CD8-positive, alpha-beta memory T cell (primary cell): ENCODE measurements around the gene MRPL23. TPM values are rescaled to one million over a fixed set of nuclear protein-coding genes. Genes with fewer than 3 reads are reported as not detected.

Experiments used
- CTCF ChIA-PET: fragments of 350-600 bp; sonication (Branson Sonifier 250); formaldehyde crosslinking; loops from one replicate; lab custom pipeline; 2021; ENCODE audit warnings: antibody characterized with exemption; lab: Charles Lee
- POLR2A ChIA-PET: fragments of 350-600 bp; sonication (Branson Sonifier 250); formaldehyde crosslinking; loops from one replicate; lab custom pipeline; 2021; ENCODE audit warnings: antibody characterized with exemption; lab: Charles Lee
- DNase-seq, 5 donors: peaks; one replicate each; pipeline versions ENCODE4 v3.0.0 to v3.0.0-alpha.2; 2020 to 2022; ENCODE audit warnings: mixed read lengths in 1 of 5
- H3K27ac ChIP-seq: one replicate; pipeline ENCODE4 v1.7.0; 2013; ENCODE audit warnings: low read depth, mild to moderate bottlenecking, low read length, moderate library complexity
- H3K27me3 ChIP-seq: 2 replicates; pipeline ENCODE4 v1.7.0; 2013; ENCODE audit warnings: low read length, mild to moderate bottlenecking; ENCODE audit not compliant: insufficient read depth, poor library complexity, severe bottlenecking
- H3K36me3 ChIP-seq: 2 replicates; pipeline ENCODE4 v1.7.0; 2013; ENCODE audit warnings: mild to moderate bottlenecking, low read length, moderate library complexity; ENCODE audit not compliant: insufficient read depth
- H3K4me1 ChIP-seq: 2 replicates; pipeline ENCODE4 v1.7.0; 2013; ENCODE audit warnings: mild to moderate bottlenecking, low read length, moderate library complexity; ENCODE audit not compliant: insufficient read depth
- H3K4me3 ChIP-seq: 2 replicates; pipeline ENCODE4 v1.7.0; 2013; ENCODE audit warnings: mild to moderate bottlenecking, low read length
- H3K9me3 ChIP-seq: 2 replicates; pipeline ENCODE4 v1.7.0; 2013; ENCODE audit warnings: mild to moderate bottlenecking, low read length
- H3K27ac Mint-ChIP-seq, 8 donors: one replicate each; pipeline ENCODE4 v1.8.0; 2020 to 2021; ENCODE audit warnings: mixed read lengths in 8 of 8, mild to moderate bottlenecking in 6 of 8, inconsistent platforms in 3 of 8, moderate library complexity in 3 of 8
- H3K27me3 Mint-ChIP-seq, 2 donors: one replicate each; pipeline ENCODE4 v1.8.0; 2020 to 2021; ENCODE audit warnings: mixed read lengths in 2 of 2, mild to moderate bottlenecking in 1 of 2, moderate library complexity in 1 of 2
- H3K36me3 Mint-ChIP-seq, 3 donors: one replicate each; pipeline ENCODE4 v1.8.0; 2020 to 2021; ENCODE audit warnings: mixed read lengths in 3 of 3, inconsistent platforms in 1 of 3, mild to moderate bottlenecking in 1 of 3
- H3K4me1 Mint-ChIP-seq, 3 donors: one replicate each; pipeline ENCODE4 v1.8.0; 2020 to 2021; ENCODE audit warnings: mixed read lengths in 3 of 3, inconsistent platforms in 1 of 3, mild to moderate bottlenecking in 1 of 3
- H3K4me3 Mint-ChIP-seq, 7 donors: one replicate each; pipeline ENCODE4 v1.8.0; 2020 to 2021; ENCODE audit warnings: mixed read lengths in 7 of 7, mild to moderate bottlenecking in 6 of 7, moderate library complexity in 4 of 7, inconsistent platforms in 2 of 7
- H3K9me3 Mint-ChIP-seq, 5 donors: one replicate each; pipeline ENCODE4 v1.8.0; 2020 to 2022; ENCODE audit warnings: mixed read lengths in 5 of 5, mild to moderate bottlenecking in 3 of 5, moderate library complexity in 2 of 5, inconsistent platforms in 1 of 5
- polyA plus RNA-seq: library from polyadenylated mRNA; unstranded; fragments of 300-500 nt; fragmentation: Illumina TruSeq; gene quantifications from one replicate; pipeline ENCODE4 v1.2.3, GENCODE V29; 2021
- total RNA-seq, 2 experiments: library from RNA; stranded (reverse); gene quantifications; one replicate each; pipeline ENCODE4 v1.2.3, GENCODE V29; 2021

The MRPL23 gene
- total and polyA plus RNA-seq, 3 experiments from 2014 or later: 9.3 to 129 (median 127) TPM

DNA sequence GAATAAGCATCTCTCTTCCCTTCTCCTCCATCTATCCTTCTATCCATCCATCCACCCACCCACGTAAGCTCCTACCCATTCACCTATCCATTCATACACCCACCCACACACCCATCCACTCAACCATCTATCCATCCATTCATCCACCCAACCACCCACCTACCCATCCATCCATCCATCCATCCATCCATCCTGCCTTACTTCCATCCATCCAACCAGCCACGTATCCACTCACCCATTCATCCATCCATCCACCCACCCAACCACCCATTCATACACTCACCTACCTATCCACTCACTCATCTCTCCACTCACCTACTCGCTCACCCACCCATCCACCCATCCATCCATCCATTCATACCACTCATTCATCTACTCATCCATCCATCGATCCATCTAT, 14.5 kb upstream of the MRPL23 start:
- CTCF ChIA-PET: no interaction called here
- DNase-seq: peak in 1 of 5 donors; percentile 19
- no peaks in the 10 kb centered on the region for H3K27me3 ChIP-seq
- H3K27ac ChIP-seq: no peak overlapping the region
- Mint-ChIP-seq H3K36me3 (peaks cover 0 to 2% (median 0%) of the 10 kb centered on the region in 3 donors), H3K4me1 (peaks cover 4 to 5% (median 4%) of the 10 kb centered on the region in 3 donors), H3K4me3 (no peak overlapping the region), H3K27me3 (peaks cover 3 to 7% of the 10 kb centered on the region in 2 donors), H3K27ac (no peak overlapping the region), H3K9me3 (peaks cover 0 to 1% (median 0%) of the 10 kb centered on the region in 5 donors)
- POLR2A ChIA-PET: no interaction called here
- H3K9me3 ChIP-seq: no peaks in the 10 kb centered on the region
- H3K4me3 ChIP-seq: no peak overlapping the region
- no peaks in the 10 kb centered on the region for H3K4me1 ChIP-seq
- H3K36me3 ChIP-seq: no peaks in the 10 kb centered on the region

DNA sequence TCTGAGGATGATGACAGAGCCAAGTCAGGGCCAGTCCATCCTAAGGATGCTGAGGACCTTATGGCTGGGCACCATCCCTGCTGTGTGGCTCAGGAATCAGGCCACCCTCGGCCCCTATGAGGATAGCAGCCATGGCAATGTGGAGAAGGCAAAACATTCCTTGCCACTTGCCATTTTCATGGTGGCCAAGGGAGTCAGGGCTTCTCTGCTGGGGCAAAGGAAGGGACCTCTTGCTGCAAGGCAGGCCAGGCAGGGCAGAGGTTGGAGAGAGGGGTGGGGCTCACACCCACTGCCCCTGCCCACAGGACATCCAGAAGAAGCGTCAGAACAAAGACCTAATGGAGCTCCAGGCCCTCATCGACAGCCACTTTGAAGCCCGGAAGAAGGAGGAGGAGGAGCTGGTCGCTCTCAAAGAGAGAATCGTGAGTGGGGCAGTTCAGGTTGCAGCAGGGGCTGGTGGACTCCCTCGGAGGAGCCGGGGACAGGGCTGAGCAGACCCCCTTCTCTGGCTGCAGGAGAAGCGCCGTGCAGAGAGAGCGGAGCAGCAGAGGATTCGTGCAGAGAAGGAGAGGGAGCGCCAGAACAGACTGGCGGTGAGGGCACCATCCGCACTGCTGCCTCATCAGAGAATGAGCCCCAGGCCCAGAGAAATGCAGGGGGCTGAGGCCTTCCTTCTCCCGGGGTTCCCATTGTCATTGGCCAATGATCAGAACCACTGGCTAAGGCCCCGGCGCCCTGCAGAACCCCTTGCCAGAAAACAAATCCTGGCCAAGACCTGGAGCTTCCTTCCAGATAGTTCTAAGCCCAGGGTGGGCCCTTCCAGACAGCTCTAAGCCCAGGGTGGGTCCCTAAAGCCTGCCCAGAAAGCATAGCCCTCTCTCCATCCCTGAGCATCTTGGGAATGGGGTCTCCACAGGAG, 13.5 kb upstream of the MRPL23 start:
- no peaks in the 10 kb centered on the region for H3K27me3 ChIP-seq
- Mint-ChIP-seq H3K36me3 (peaks cover 0 to 2% (median 0%) of the 10 kb centered on the region in 3 donors), H3K4me3 (no peak overlapping the region), H3K4me1 (peaks cover 4 to 5% (median 4%) of the 10 kb centered on the region in 3 donors), H3K27me3 (peaks cover 3 to 7% of the 10 kb centered on the region in 2 donors), H3K27ac (peak overlapping the region in 1 of 8 donors; percentile 44), H3K9me3 (peaks cover 0 to 1% (median 0%) of the 10 kb centered on the region in 5 donors)
- POLR2A ChIA-PET: no interaction called here
- no peak overlapping the region for H3K27ac ChIP-seq
- DNase-seq: peak in 1 of 5 donors; percentile 19
- H3K36me3 ChIP-seq: no peaks in the 10 kb centered on the region
- no peaks in the 10 kb centered on the region for H3K4me1 ChIP-seq
- no peaks in the 10 kb centered on the region for H3K9me3 ChIP-seq
- H3K4me3 ChIP-seq: no peak overlapping the region
- CTCF ChIA-PET: interaction anchor here (3.0 kb wide), 1 partner anchor 100 kb away, joined by 10 read pairs; the partner anchor contains the start of gene SYT8

DNA sequence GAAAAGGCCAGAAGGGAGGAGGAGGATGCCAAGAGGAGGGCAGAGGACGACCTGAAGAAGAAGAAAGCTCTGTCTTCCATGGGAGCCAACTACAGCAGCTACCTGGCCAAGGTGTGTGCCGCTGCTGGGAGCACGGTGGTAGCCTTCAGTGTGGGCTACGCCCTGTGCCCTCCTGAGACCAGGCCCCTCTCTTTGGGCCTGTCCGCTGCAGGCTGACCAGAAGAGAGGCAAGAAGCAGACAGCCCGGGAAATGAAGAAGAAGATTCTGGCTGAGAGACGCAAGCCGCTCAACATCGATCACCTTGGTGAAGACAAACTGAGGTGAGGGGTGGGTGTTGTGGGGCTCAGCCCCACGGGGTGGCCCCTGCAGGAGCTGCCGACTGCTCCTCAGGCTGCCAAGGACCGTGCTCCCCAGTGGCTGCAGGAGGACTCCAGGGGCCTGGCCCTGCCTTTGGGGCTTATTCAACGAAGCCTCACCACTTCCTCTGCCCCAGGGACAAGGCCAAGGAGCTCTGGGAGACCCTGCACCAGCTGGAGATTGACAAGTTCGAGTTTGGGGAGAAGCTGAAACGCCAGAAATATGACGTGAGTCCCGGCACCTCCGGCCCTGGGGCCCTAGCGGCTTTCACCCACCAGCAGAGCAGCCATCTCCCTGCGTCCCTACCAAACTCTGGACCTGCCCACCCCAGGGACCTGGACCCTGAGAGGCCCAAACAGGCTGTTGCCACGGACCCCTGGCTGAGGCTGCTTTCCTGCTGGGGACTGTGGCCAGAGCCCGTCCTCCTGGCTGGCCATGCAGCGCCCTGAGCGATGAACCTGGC, 12.6 kb upstream of the MRPL23 start:
- DNase-seq: peak in 1 of 5 donors; percentile 30
- Mint-ChIP-seq H3K9me3 (peaks cover 0 to 1% (median 0%) of the 10 kb centered on the region in 5 donors), H3K36me3 (peaks cover 0 to 2% (median 0%) of the 10 kb centered on the region in 3 donors), H3K4me1 (peaks cover 8 to 11% (median 10%) of the 10 kb centered on the region in 3 donors), H3K27ac (no peak overlapping the region), H3K4me3 (no peak overlapping the region), H3K27me3 (peaks cover 3 to 9% of the 10 kb centered on the region in 2 donors)
- Histone ChIP-seq H3K36me3 (no peaks in the 10 kb centered on the region), H3K4me3 (no peak overlapping the region), H3K27ac (no peak overlapping the region), H3K9me3 (no peaks in the 10 kb centered on the region), H3K27me3 (no peaks in the 10 kb centered on the region), H3K4me1 (no peaks in the 10 kb centered on the region)
- ChIA-PET POLR2A (no interaction called here), CTCF (interaction anchor here (1.8 to 3.0 kb wide), 2 partner anchors 52 to 101 kb away, joined by 7 to 10 read pairs; partner anchors contain the start of gene SYT8)

- Mint-ChIP-seq H3K4me1 (peaks cover 7 to 13% (median 8%) of the 10 kb centered on the region in 3 donors), H3K9me3 (peaks cover 0 to 1% (median 0%) of the 10 kb centered on the region in 5 donors), H3K27me3 (peaks cover 3 to 9% of the 10 kb centered on the region in 2 donors), H3K36me3 (peaks cover 0 to 2% (median 0%) of the 10 kb centered on the region in 3 donors), H3K27ac (no peak overlapping the region), H3K4me3 (no peak overlapping the region)
- DNase-seq: peak in 1 of 5 donors; percentile 41
- ChIA-PET POLR2A (no interaction called here), CTCF (interaction anchor here (0.7 to 3.0 kb wide), 4 partner anchors 22 to 241 kb away, joined by 3 to 10 read pairs (median 5); partner anchors contain the start of gene SYT8)
- no peaks in the 10 kb centered on the region for H3K4me1 ChIP-seq
- H3K9me3 ChIP-seq: no peaks in the 10 kb centered on the region
- H3K36me3 ChIP-seq: no peaks in the 10 kb centered on the region
- no peaks in the 10 kb centered on the region for H3K27me3 ChIP-seq
- no peak overlapping the region for H3K27ac ChIP-seq
- no peak overlapping the region for H3K4me3 ChIP-seq
These were observed 11.7 kb upstream of the MRPL23 start for GRCh38 chr11:1935156-1936071.

GRCh38 chr11:1936072-1936780, 10.9 kb upstream of the MRPL23 start:
- H3K36me3 Mint-ChIP-seq: peaks cover 0 to 2% (median 0%) of the 10 kb centered on the region in 3 donors
- CTCF ChIA-PET: interaction anchor here (0.7 to 3.0 kb wide), 4 partner anchors 23 to 242 kb away, joined by 3 to 10 read pairs (median 5); partner anchors contain the start of gene SYT8
- Histone ChIP-seq H3K4me1 (no peaks in the 10 kb centered on the region), H3K27ac (no peak overlapping the region), H3K36me3 (no peaks in the 10 kb centered on the region), H3K9me3 (no peaks in the 10 kb centered on the region), H3K4me3 (no peak overlapping the region), H3K27me3 (no peaks in the 10 kb centered on the region)
- no peak overlapping the region for H3K27ac Mint-ChIP-seq
- POLR2A ChIA-PET: no interaction called here
- peaks cover 0 to 1% (median 0%) of the 10 kb centered on the region in 5 donors for H3K9me3 Mint-ChIP-seq
- H3K27me3 Mint-ChIP-seq: peaks cover 3 to 9% of the 10 kb centered on the region in 2 donors
- DNase-seq: peak in 1 of 5 donors; percentile 39
- H3K4me3 Mint-ChIP-seq: no peak overlapping the region
- H3K4me1 Mint-ChIP-seq: peaks cover 4 to 11% (median 6%) of the 10 kb centered on the region in 3 donors

DNA sequence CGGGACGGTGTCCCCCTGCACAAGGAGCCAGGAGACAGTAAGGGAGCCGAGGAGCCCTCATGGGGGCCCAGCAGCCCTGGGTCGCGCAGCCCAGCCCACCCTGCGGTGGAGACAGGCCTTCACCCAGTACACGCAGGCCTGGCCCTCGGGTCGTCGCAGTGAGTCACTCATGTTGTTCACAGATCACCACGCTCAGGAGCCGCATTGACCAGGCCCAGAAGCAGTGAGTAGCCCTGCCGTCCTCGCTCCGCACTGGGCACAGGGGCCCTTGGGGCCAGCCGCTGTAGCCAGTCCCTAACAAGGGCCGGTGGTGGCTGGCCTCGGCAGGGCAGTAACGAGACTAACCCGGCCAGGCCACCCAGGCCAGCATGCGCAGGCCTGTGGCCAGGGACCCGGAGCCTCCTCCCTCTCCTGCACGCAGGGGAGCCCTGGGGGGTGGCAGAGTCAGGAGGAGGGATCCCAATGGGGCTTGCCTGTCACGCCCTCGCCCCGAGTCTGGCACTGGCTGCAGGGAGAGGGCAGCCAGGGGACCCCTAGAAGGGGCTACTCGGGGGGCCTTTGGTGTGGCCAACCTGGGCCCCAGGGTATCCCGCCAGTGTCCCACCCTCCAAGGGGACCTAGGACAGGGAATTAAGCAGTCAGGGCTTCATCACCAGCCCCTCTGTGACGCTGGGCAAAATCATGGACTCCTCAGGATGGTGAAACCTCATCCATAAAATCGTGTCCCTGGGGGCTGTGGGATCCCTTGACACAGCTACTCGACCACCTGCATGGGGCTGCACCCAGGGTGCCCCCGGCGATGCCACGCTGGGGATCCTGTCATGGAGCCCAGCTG, 10.1 kb upstream of the MRPL23 start:
- H3K4me3 ChIP-seq: no peak overlapping the region
- no peaks in the 10 kb centered on the region for H3K9me3 ChIP-seq
- Mint-ChIP-seq H3K36me3 (peaks cover 0 to 2% (median 0%) of the 10 kb centered on the region in 3 donors), H3K4me1 (peaks cover 4 to 11% (median 6%) of the 10 kb centered on the region in 3 donors), H3K27me3 (peaks cover 3 to 9% of the 10 kb centered on the region in 2 donors), H3K9me3 (peaks cover 0 to 1% (median 0%) of the 10 kb centered on the region in 5 donors), H3K4me3 (no peak overlapping the region), H3K27ac (no peak overlapping the region)
- no peaks in the 10 kb centered on the region for H3K4me1 ChIP-seq
- H3K36me3 ChIP-seq: no peaks in the 10 kb centered on the region
- H3K27me3 ChIP-seq: no peaks in the 10 kb centered on the region
- ChIA-PET CTCF (no interaction called here), POLR2A (no interaction called here)
- H3K27ac ChIP-seq: no peak overlapping the region
- DNase-seq: peak in 1 of 5 donors; percentile 31
